Esophagus muscularis mucosa (tissue), 4 donors: ENCODE measurements around the gene ME3.

Experiments
- EP300 ChIP-seq: sonication (generic); formaldehyde crosslinking; IDR thresholded peaks from one replicate; pipeline ENCODE4 v1.6.1; 2017; ENCODE audit warnings: antibody characterized with exemption
- POLR2A ChIP-seq: fragments of 450-650 bp; IDR thresholded peaks from one replicate; pipeline ENCODE4 v1.6.1; 2017; ENCODE audit warnings: antibody characterized with exemption, moderate library complexity, mild to moderate bottlenecking, low read depth
- TF ChIP-seq, protein P1 (sequence below), 3 experiments: fragments of 200-600 bp in 2 of 3; fragments of 450-650 bp in 1 of 3; sonication (generic) in 2 of 3; IDR thresholded peaks; one replicate each; pipeline ENCODE4 v1.5.1; 2017 to 2019; ENCODE audit warnings: antibody characterized with exemption in 3 of 3, mild to moderate bottlenecking in 2 of 3, moderate library complexity in 1 of 3

GRCh38 chr11:86440843-86441242 is 231.6 kb downstream of the ME3 start:
- TF ChIP-seq, protein P1, sequence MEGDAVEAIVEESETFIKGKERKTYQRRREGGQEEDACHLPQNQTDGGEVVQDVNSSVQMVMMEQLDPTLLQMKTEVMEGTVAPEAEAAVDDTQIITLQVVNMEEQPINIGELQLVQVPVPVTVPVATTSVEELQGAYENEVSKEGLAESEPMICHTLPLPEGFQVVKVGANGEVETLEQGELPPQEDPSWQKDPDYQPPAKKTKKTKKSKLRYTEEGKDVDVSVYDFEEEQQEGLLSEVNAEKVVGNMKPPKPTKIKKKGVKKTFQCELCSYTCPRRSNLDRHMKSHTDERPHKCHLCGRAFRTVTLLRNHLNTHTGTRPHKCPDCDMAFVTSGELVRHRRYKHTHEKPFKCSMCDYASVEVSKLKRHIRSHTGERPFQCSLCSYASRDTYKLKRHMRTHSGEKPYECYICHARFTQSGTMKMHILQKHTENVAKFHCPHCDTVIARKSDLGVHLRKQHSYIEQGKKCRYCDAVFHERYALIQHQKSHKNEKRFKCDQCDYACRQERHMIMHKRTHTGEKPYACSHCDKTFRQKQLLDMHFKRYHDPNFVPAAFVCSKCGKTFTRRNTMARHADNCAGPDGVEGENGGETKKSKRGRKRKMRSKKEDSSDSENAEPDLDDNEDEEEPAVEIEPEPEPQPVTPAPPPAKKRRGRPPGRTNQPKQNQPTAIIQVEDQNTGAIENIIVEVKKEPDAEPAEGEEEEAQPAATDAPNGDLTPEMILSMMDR (IDR thresholded peaks at IDR 0.05): no peak
- TF ChIP-seq POLR2A (no peak), EP300 (no peak)
